HS-5 (cell line): ENCODE data around the gene NAGK.
"Not testable (repeated sequence)": the region's sequence is repeated elsewhere in the genome, so short reads cannot be mapped to it uniquely, and the experiment has no call there.

ENCODE experiments used
- DNase-seq: peaks from one replicate; pipeline ENCODE4 v3.0.0-alpha.2; 2012; ENCODE audit warnings: low read depth

Gene NAGK

GRCh38 chr2:71069376-71069775, 928 bp downstream of the NAGK start:
- DNase-seq: peak; percentile 30

- DNase-seq: no peak
These were observed 2.0 kb downstream of the NAGK start for GRCh38 chr2:71070294-71071093.

- DNase-seq: no peak
These were observed 3.4 kb downstream of the NAGK start for GRCh38 chr2:71071681-71072398.

- no peak for DNase-seq
These were observed 4.0 kb downstream of the NAGK start for GRCh38 chr2:71072492-71072891.

GRCh38 chr2:71073475-71073874, 5.0 kb downstream of the NAGK start:
- DNase-seq: no peak

GRCh38 chr2:71074893-71075395, 6.5 kb downstream of the NAGK start:
- DNase-seq: no peak

GRCh38 chr2:71078624-71079023, 10.2 kb downstream of the NAGK start:
- no peak for DNase-seq

GRCh38 chr2:71082402-71083252, 14.2 kb downstream of the NAGK start:
- DNase-seq: no peak

- not testable (repeated sequence) for DNase-seq
These were observed 14.8 kb downstream of the NAGK start for GRCh38 chr2:71083297-71083696.

GRCh38 chr2:71083752-71084312, 15.4 kb downstream of the NAGK start:
- not testable (repeated sequence) for DNase-seq

GRCh38 chr2:71085325-71086003, 17.0 kb downstream of the NAGK start:
- not testable (repeated sequence) for DNase-seq

- not testable (repeated sequence) for DNase-seq
These were observed 21.0 kb downstream of the NAGK start for GRCh38 chr2:71089475-71089874.

GRCh38 chr2:71091808-71092207, 23.4 kb downstream of the NAGK start:
- DNase-seq: not testable (repeated sequence)

GRCh38 chr2:71092491-71093260, 24.2 kb downstream of the NAGK start:
- DNase-seq: not testable (repeated sequence)

- DNase-seq: peak; percentile 10
These were observed 31.9 kb downstream of the NAGK start for GRCh38 chr2:71100195-71100964.

- peak; percentile 10 for DNase-seq
These were observed 33.2 kb downstream of the NAGK start for GRCh38 chr2:71101656-71102055.

- DNase-seq: no peak
These were observed 34.7 kb downstream of the NAGK start for GRCh38 chr2:71102981-71103681.

- DNase-seq: no peak
These were observed 35.4 kb downstream of the NAGK start for GRCh38 chr2:71103809-71104208.

- DNase-seq: not testable (repeated sequence)
These were observed 38.0 kb downstream of the NAGK start for GRCh38 chr2:71106463-71106862.
